B cell (primary cell): ENCODE data around the gene RNF40. TPM values are rescaled to one million over a fixed set of nuclear protein-coding genes. Genes with fewer than 3 reads are reported as not detected.

Experiments
- ATAC-seq: fragments of 200-7000 bp; cut with Tn5 transposase; one replicate; pipeline ENCODE4 v1.10.0; 2021; ENCODE audit warnings: low read depth, mild to moderate bottlenecking, moderate number of reproducible peaks, moderate library complexity
- CTCF ChIA-PET: fragments of 350-600 bp; sonication (Branson Sonifier 250); formaldehyde crosslinking; loops from one replicate; lab custom pipeline; 2021; ENCODE audit warnings: antibody characterized with exemption, inconsistent platforms; lab: Charles Lee
- POLR2A ChIA-PET: fragments of 350-600 bp; sonication (Branson Sonifier 250); formaldehyde crosslinking; loops from one replicate; lab custom pipeline; 2021; ENCODE audit warnings: antibody characterized with exemption; lab: Charles Lee
- DNase-seq: peaks from one replicate; pipeline ENCODE4 v3.0.0; 2013
- H2AFZ ChIP-seq: 2 replicates; pipeline ENCODE4 v1.6.1; 2012; ENCODE audit warnings: mild to moderate bottlenecking, low read depth, low read length; ENCODE audit not compliant: insufficient read depth, poor library complexity, severe bottlenecking
- H3K27ac ChIP-seq, 2 donors: 1 replicate in 1 of 2; 2 replicates in 1 of 2; pipeline ENCODE4 v1.5.1; 2012 to 2013; ENCODE audit warnings: low read length in 2 of 2, mild to moderate bottlenecking in 2 of 2, moderate library complexity in 1 of 2
- H3K27me3 ChIP-seq, 4 experiments: fragments of 200-600 bp in 1 of 4; sonication (generic) in 1 of 4; replicated peaks in 1 of 4; 1 replicate in 2 of 4; 2 replicates in 2 of 4; pipeline versions ENCODE4 v1.6.1 to v1.7.0; 2013 to 2016; ENCODE audit warnings: low read length in 3 of 4, mild to moderate bottlenecking in 2 of 4, mixed read lengths in 1 of 4, moderate library complexity in 1 of 4; ENCODE audit not compliant: insufficient read depth in 4 of 4, control insufficient read depth in 3 of 4; ENCODE audit errors: control extremely low read depth in 1 of 4
- H3K36me3 ChIP-seq, 2 experiments: replicated peaks in 1 of 2; 1 replicate in 1 of 2; 2 replicates in 1 of 2; pipeline versions ENCODE4 v1.6.1 to v1.7.1; 2013; ENCODE audit warnings: low read length in 1 of 2; ENCODE audit not compliant: insufficient read depth in 2 of 2, control insufficient read depth in 1 of 2; ENCODE audit errors: control extremely low read depth in 1 of 2, extremely low read depth in 1 of 2
- H3K4me1 ChIP-seq, 2 donors: fragments of 200-600 bp in 1 of 2; sonication (generic) in 1 of 2; 1 replicate in 1 of 2; 2 replicates in 1 of 2; pipeline versions ENCODE4 v1.5.1 to v1.6.1; 2013 to 2017; ENCODE audit warnings: low read length in 2 of 2; ENCODE audit not compliant: control insufficient read depth in 2 of 2, insufficient read depth in 2 of 2
- H3K4me2 ChIP-seq: replicated peaks from 2 replicates; pipeline ENCODE3; 2012; ENCODE audit warnings: mild to moderate bottlenecking, low read depth, low read length; ENCODE audit not compliant: poor library complexity, severe bottlenecking
- H3K4me3 ChIP-seq, 5 experiments: fragments of 200-600 bp in 1 of 5; sonication (generic) in 1 of 5; 1 replicate in 3 of 5; 2 replicates in 2 of 5; pipeline versions ENCODE4 v1.5.1 to v1.7.0; 2011 to 2016; ENCODE audit warnings: low read length in 4 of 5, mild to moderate bottlenecking in 4 of 5, low read depth in 2 of 5, control low read depth in 1 of 5, moderate library complexity in 1 of 5; ENCODE audit not compliant: insufficient read depth in 1 of 5; ENCODE audit errors: control extremely low read depth in 1 of 5, extremely low read depth in 1 of 5
- H3K79me2 ChIP-seq: fragments of 200-600 bp; sonication (generic); one replicate; pipeline ENCODE4 v1.6.0; 2016; ENCODE audit warnings: low read length; ENCODE audit not compliant: control insufficient read depth, insufficient read depth
- H3K9ac ChIP-seq: fragments of 200-600 bp; sonication (generic); 2 replicates; pipeline ENCODE4 v1.6.1; 2017; ENCODE audit warnings: mild to moderate bottlenecking, low read length, moderate library complexity
- H3K9me3 ChIP-seq, 3 donors: one replicate each; pipeline versions ENCODE4 v1.6.1 to v1.7.1; 2013; ENCODE audit warnings: low read length in 2 of 3; ENCODE audit not compliant: control insufficient read depth in 2 of 3, insufficient read depth in 1 of 3; ENCODE audit errors: control extremely low read depth in 1 of 3
- H4K20me1 ChIP-seq: 2 replicates; pipeline ENCODE4 v1.6.0; 2012; ENCODE audit warnings: mild to moderate bottlenecking, low read length; ENCODE audit not compliant: insufficient read depth, control insufficient read depth, poor library complexity, severe bottlenecking
- H3K27ac Mint-ChIP-seq: one replicate; pipeline ENCODE4 v1.8.0; 2021; ENCODE audit warnings: mixed read lengths
- H3K27me3 Mint-ChIP-seq: one replicate; pipeline ENCODE4 v1.8.0; 2021; ENCODE audit warnings: mixed read lengths
- H3K4me1 Mint-ChIP-seq: one replicate; pipeline ENCODE4 v1.8.0; 2021; ENCODE audit warnings: mixed read lengths
- H3K4me3 Mint-ChIP-seq: one replicate; pipeline ENCODE4 v1.8.0; 2021; ENCODE audit warnings: mixed read lengths
- H3K9me3 Mint-ChIP-seq: one replicate; pipeline ENCODE4 v1.8.0; 2022; ENCODE audit warnings: mixed read lengths; ENCODE audit not compliant: insufficient read depth
- EZH2 ChIP-seq: IDR thresholded peaks from 2 replicates; pipeline ENCODE4 v1.6.1; 2012; ENCODE audit warnings: borderline replicate concordance, low read depth, mild to moderate bottlenecking, moderate library complexity, low read length; ENCODE audit not compliant: insufficient read depth, poor library complexity, severe bottlenecking
- WGBS: methylation state at CpG from one replicate; pipeline ENCODE4 v1.1.5; 2013; ENCODE audit warnings: missing lambda C conversion rate; ENCODE audit not compliant: insufficient coverage; 5-methylcytosine and 5-hydroxymethylcytosine counted together
- intact Hi-C: fragments of 100-400 bp; cut with micrococcal nuclease; formaldehyde crosslinking; loops from one replicate; pipeline ENCODE4 v1.10.0; 2022
- polyA plus RNA-seq: library from polyadenylated mRNA; depleted of rRNA; stranded (reverse); fragments of >200 nt; gene quantifications from 2 replicates; pipeline ENCODE4 v1.2.3, GENCODE V29; 2012
- total RNA-seq, 2 donors: library from RNA; stranded (reverse); fragments of 120-200 nt in 1 of 2; gene quantifications; 1 replicate in 1 of 2; 2 replicates in 1 of 2; pipeline versions ENCODE4 v1.2.3 to v1.2.4, GENCODE V29; 2013 to 2022
- TF ChIP-seq, protein P1 (sequence below): fragments of 200-600 bp; IDR thresholded peaks from one replicate; pipeline ENCODE4 v1.8.0; 2022; ENCODE audit warnings: antibody characterized with exemption, mild to moderate bottlenecking

Gene RNF40
- total and polyA plus RNA-seq, 2 donors (not counting 1 experiment from before 2014, with no cell fraction given) = 41.8 to 121 TPM

DNA sequence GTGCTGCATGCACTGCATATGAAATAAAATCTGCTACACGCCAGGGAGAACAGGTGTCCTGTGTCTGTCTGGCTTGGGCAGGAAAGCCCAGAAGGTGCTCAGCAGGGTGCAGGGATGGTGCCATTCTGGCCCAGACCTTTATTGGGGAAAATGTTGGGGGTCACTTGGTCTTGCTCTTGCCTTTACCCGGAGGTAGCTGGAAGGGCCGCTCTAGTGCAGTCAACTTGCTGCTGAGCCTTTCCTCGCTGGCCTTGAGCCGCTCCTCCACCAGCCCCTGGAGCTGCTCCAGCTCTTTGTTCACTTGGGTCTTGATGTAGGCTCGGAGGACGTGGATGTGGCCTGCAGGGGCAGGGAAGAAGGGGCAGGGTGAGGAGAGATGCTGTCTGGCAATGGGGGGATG is 4.8 kb upstream of the RNF40 start:
- Histone ChIP-seq H4K20me1 (no peaks in the 10 kb centered on the region), H2AFZ (no peak overlapping the region), H3K27ac (no peak overlapping the region), H3K27me3 (no peaks in the 10 kb centered on the region), H3K9ac (no peak overlapping the region), H3K4me3 (no peak overlapping the region), H3K4me1 (peaks cover 12 to 25% of the 10 kb centered on the region in 2 donors), H3K4me2 (no peak overlapping the region), H3K79me2 (peaks cover 7% of the 10 kb centered on the region), H3K9me3 (no peaks in the 10 kb centered on the region), H3K36me3 (peaks cover 0 to 33% of the 10 kb centered on the region in 2 experiments)
- CTCF ChIA-PET = no interaction called here
- TF ChIP-seq EZH2 = no peak
- POLR2A ChIA-PET = no interaction called here
- H3K27me3 Mint-ChIP-seq = no peaks in the 10 kb centered on the region
- intact Hi-C loops = no loop called here
- no peak overlapping the region for H3K27ac Mint-ChIP-seq
- DNase-seq (no peak), ATAC-seq (no peak)
- WGBS = 99% methylated on average over 6 of the region's 7 CpGs
- no peak overlapping the region for H3K4me3 Mint-ChIP-seq
- no peaks in the 10 kb centered on the region for H3K9me3 Mint-ChIP-seq
- peaks cover 22% of the 10 kb centered on the region for H3K4me1 Mint-ChIP-seq

DNA sequence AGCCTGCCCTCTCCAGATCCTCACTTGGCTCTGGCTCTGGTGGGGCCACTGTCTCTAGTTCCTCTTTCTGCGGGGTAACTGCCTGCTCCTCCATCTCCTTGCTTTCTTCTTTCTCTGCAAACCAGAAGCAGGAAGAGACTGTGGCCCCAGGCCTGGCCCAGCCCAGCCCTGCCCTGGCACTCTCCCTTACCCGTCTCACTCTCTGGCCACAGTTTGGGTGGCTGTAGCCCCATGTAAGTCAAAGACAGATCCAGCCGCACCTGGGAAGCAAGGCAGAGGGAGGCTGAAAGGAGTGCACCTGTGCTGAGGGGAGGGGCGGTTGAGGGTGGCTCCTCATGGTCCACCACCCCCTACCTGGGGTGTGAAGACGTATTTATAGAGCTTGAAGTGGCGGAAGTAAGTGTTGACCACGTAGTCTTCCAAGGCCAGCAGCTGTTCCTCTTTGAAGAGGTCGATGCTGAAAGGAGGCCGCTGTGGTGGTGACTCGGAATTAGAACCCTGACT is 3.1 kb upstream of the RNF40 start:
- TF ChIP-seq, protein P1, sequence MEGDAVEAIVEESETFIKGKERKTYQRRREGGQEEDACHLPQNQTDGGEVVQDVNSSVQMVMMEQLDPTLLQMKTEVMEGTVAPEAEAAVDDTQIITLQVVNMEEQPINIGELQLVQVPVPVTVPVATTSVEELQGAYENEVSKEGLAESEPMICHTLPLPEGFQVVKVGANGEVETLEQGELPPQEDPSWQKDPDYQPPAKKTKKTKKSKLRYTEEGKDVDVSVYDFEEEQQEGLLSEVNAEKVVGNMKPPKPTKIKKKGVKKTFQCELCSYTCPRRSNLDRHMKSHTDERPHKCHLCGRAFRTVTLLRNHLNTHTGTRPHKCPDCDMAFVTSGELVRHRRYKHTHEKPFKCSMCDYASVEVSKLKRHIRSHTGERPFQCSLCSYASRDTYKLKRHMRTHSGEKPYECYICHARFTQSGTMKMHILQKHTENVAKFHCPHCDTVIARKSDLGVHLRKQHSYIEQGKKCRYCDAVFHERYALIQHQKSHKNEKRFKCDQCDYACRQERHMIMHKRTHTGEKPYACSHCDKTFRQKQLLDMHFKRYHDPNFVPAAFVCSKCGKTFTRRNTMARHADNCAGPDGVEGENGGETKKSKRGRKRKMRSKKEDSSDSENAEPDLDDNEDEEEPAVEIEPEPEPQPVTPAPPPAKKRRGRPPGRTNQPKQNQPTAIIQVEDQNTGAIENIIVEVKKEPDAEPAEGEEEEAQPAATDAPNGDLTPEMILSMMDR = no peak
- no peak for TF ChIP-seq EZH2
- POLR2A ChIA-PET = interaction anchor here (0.7 to 1.4 kb wide), 2 partner anchors 46 to 301 kb away, joined by 3 to 4 read pairs; no protein-coding TSS in a partner anchor
- H3K27me3 Mint-ChIP-seq = no peaks in the 10 kb centered on the region
- peak overlapping the region; percentile 32 to 34 for H3K27ac ChIP-seq
- no peaks in the 10 kb centered on the region for H3K27me3 ChIP-seq
- peak overlapping the region; percentile 41 for H3K4me2 ChIP-seq
- H3K36me3 ChIP-seq = peaks cover 0 to 30% of the 10 kb centered on the region in 2 experiments
- WGBS = 51% methylated on average over 7 of the region's 10 CpGs
- no peaks in the 10 kb centered on the region for H3K9me3 ChIP-seq
- H3K79me2 ChIP-seq = peaks cover 20% of the 10 kb centered on the region
- H2AFZ ChIP-seq = peak overlapping the region; percentile 36
- H3K27ac Mint-ChIP-seq = peak overlapping the region; percentile 5
- H3K4me1 ChIP-seq = peaks cover 24 to 37% of the 10 kb centered on the region in 2 donors
- H4K20me1 ChIP-seq = peaks cover 16% of the 10 kb centered on the region
- H3K4me1 Mint-ChIP-seq = peaks cover 34% of the 10 kb centered on the region
- no peak overlapping the region for H3K9ac ChIP-seq
- intact Hi-C loops = no loop called here
- peak; percentile 39 for DNase-seq
- CTCF ChIA-PET = no interaction called here
- H3K4me3 Mint-ChIP-seq = peak overlapping the region; percentile 8
- no peaks in the 10 kb centered on the region for H3K9me3 Mint-ChIP-seq
- no peak for ATAC-seq
- no peak overlapping the region for H3K4me3 ChIP-seq
